GM12878 (cell line): ENCODE results near the gene GAD2. TPM values are rescaled to one million over a fixed set of nuclear protein-coding genes. Genes with fewer than 3 reads are reported as not detected.

Experiments
- ATAC-seq: fragments of 200-7000 bp; cut with Tn5 transposase; 3 replicates; pipeline ENCODE4 v1.9.1; 2020; ENCODE audit warnings: mild to moderate bottlenecking, moderate library complexity
- BruUV-seq: library from RNA; stranded (reverse); fragments of 400-500 nt; replicated peaks from 2 replicates; lab custom pipeline; 2021; lab: Mats Ljungman, UMichigan
- CTCF ChIA-PET: fragments of 300-600 bp; sonication (Branson Sonifier 250); formaldehyde crosslinking; extraction: SDS; loops from one replicate; lab custom pipeline; 2021; ENCODE audit warnings: inconsistent platforms; lab: Yijun Ruan, JAX
- POLR2A ChIA-PET: fragments of 350-600 bp; formaldehyde crosslinking; extraction: SDS; loops from one replicate; lab custom pipeline; 2021; ENCODE audit warnings: inconsistent platforms; lab: Charles Lee
- RAD21 ChIA-PET: fragments of 300-600 bp; sonication (Branson Sonifier 250); formaldehyde crosslinking; loops from one replicate; lab custom pipeline; 2023; ENCODE audit warnings: antibody characterized with exemption; ENCODE audit not compliant: unreplicated experiment; lab: Charles Lee
- SMC1A ChIA-PET: fragments of 300-600 bp; sonication (Branson Sonifier 250); formaldehyde crosslinking; loops from one replicate; lab custom pipeline; 2023; ENCODE audit not compliant: unreplicated experiment, uncharacterized antibody; lab: Charles Lee
- DNase-seq: peaks from one replicate; pipeline ENCODE4 v3.0.0-alpha.2; 2011; ENCODE audit warnings: low read depth, low spot score
- FAIRE-seq: peaks from 3 replicates; lab custom pipeline; 2011; peaks lifted over from hg19 to GRCh38; lab: Jason Lieb, UNC
- H2AFZ ChIP-seq: 2 replicates; pipeline ENCODE4 v1.6.0; 2011; ENCODE audit warnings: low read depth, low read length, control low read depth; ENCODE audit not compliant: control insufficient read depth
- H3K27ac ChIP-seq: 2 replicates; pipeline ENCODE4 v1.5.1; 2011; ENCODE audit warnings: control low read depth; ENCODE audit not compliant: control insufficient read depth, insufficient read depth
- H3K27me3 ChIP-seq, 2 experiments: replicated peaks in 1 of 2; 2 replicates each; pipeline versions ENCODE4 v1.6.0 to v1.6.1; 2011; ENCODE audit warnings: low read length in 1 of 2; ENCODE audit not compliant: control insufficient read depth in 2 of 2, insufficient read depth in 2 of 2
- H3K36me3 ChIP-seq, 2 experiments: 2 replicates each; pipeline ENCODE4 v1.5.1; 2011; ENCODE audit warnings: low read length in 1 of 2; ENCODE audit not compliant: control insufficient read depth in 2 of 2, insufficient read depth in 2 of 2
- H3K4me1 ChIP-seq: 2 replicates; pipeline ENCODE4 v1.6.1; 2011; ENCODE audit warnings: mild to moderate bottlenecking, low read length, moderate library complexity, mixed read lengths; ENCODE audit not compliant: control insufficient read depth, insufficient read depth
- H3K4me2 ChIP-seq: 2 replicates; pipeline ENCODE4 v1.6.0; 2011; ENCODE audit warnings: control low read depth; ENCODE audit not compliant: control insufficient read depth, insufficient read depth
- H3K4me3 ChIP-seq: fragments of 200-600 bp; sonication (generic); 2 replicates; pipeline ENCODE4 v1.5.1; 2016
- H3K79me2 ChIP-seq: 2 replicates; pipeline ENCODE4 v1.6.0; 2011; ENCODE audit warnings: low read length; ENCODE audit not compliant: control insufficient read depth, insufficient read depth
- H3K9ac ChIP-seq: 2 replicates; pipeline ENCODE4 v1.8.0; 2011; ENCODE audit warnings: low read length, control low read depth, mixed read lengths; ENCODE audit not compliant: control insufficient read depth, insufficient read depth
- H3K9me3 ChIP-seq: replicated peaks from 3 replicates; pipeline ENCODE4 v1.5.1; 2011; ENCODE audit warnings: mild to moderate bottlenecking, low read length; ENCODE audit not compliant: control insufficient read depth, insufficient read depth
- H4K20me1 ChIP-seq: 2 replicates; pipeline ENCODE4 v1.6.0; 2011; ENCODE audit not compliant: control insufficient read depth, insufficient read depth
- ASH2L ChIP-seq: fragments of 300-600, 200-600 bp; sonication (generic); IDR thresholded peaks from 2 replicates; pipeline ENCODE4 v1.6.1; 2017; ENCODE audit warnings: low read depth, mild to moderate bottlenecking, borderline replicate concordance
- BCL11A ChIP-seq: IDR thresholded peaks from 2 replicates; pipeline ENCODE4 v1.6.1; 2011; ENCODE audit warnings: low read depth, low read length
- BMI1 ChIP-seq: fragments of 450-650 bp; IDR thresholded peaks from 2 replicates; pipeline ENCODE4 v1.6.1; 2016; ENCODE audit warnings: mild to moderate bottlenecking, moderate library complexity, borderline replicate concordance
- CBFB ChIP-seq: IDR thresholded peaks from 2 replicates; pipeline ENCODE4 v1.6.1; 2016; ENCODE audit warnings: antibody characterized with exemption, low read depth
- CBX3 ChIP-seq: fragments of 200-600 bp; sonication (generic); IDR thresholded peaks from 2 replicates; pipeline ENCODE4 v1.6.1; 2016; ENCODE audit warnings: low read depth, borderline replicate concordance
- HDGF ChIP-seq: fragments of 450-650 bp; IDR thresholded peaks from 2 replicates; pipeline ENCODE4 v1.6.1; 2016; ENCODE audit warnings: antibody characterized with exemption
- IKZF2 ChIP-seq, 2 experiments: fragments of 450-650 bp; IDR thresholded peaks; 2 replicates each; pipeline ENCODE4 v1.6.1; 2017; ENCODE audit warnings: mild to moderate bottlenecking in 2 of 2, moderate library complexity in 2 of 2
- JUNB ChIP-seq: IDR thresholded peaks from 2 replicates; pipeline ENCODE4 v1.6.1; 2016; ENCODE audit warnings: antibody characterized with exemption, mild to moderate bottlenecking
- RB1 ChIP-seq: fragments of 450-650 bp; formaldehyde crosslinking; IDR thresholded peaks from 2 replicates; pipeline ENCODE4 v1.6.1; 2017; ENCODE audit warnings: mild to moderate bottlenecking, borderline replicate concordance
- SRF ChIP-seq, 2 experiments: IDR thresholded peaks; 2 replicates each; pipeline ENCODE4 v1.6.1; 2011; ENCODE audit warnings: low read depth in 2 of 2, low read length in 2 of 2, mild to moderate bottlenecking in 1 of 2, moderate library complexity in 1 of 2
- ZNF622 ChIP-seq: fragments of 450-650 bp; IDR thresholded peaks from 2 replicates; pipeline ENCODE4 v1.6.1; 2017; ENCODE audit warnings: mild to moderate bottlenecking, inconsistent platforms
- WGBS: methylation state at CpG from one replicate; pipeline ENCODE4 v1.1.6; 2016; ENCODE audit warnings: low lambda C conversion rate; ENCODE audit not compliant: insufficient replicate concordance, insufficient coverage; ENCODE audit errors: missing lambda C conversion rate; 5-methylcytosine and 5-hydroxymethylcytosine counted together
- in situ Hi-C: fragments of 300-500 bp; cut with MboI; formaldehyde crosslinking; loops from 9 replicates; pipeline ENCODE4 v1.14.3; 2018; ENCODE audit warnings: mixed read lengths
- intact Hi-C: fragments of 100-400 bp; cut with micrococcal nuclease; formaldehyde crosslinking; loops from one replicate; pipeline ENCODE4 v1.14.2; 2022; ENCODE audit not compliant: unreplicated experiment
- polyA plus RNA-seq, 11 experiments: library from polyadenylated mRNA; depleted of rRNA in 4 of 11; unstranded in 6 of 11; stranded (reverse) in 5 of 11; fragments of >200 nt; fragmentation: Nextera tagmentation in 4 of 11; fragmentation: Illumina TruSeq in 1 of 11; extraction: Ambion mirVana in 4 of 11; extraction: Trizol in 1 of 11; gene quantifications; 1 replicate in 1 of 11; 2 replicates in 10 of 11; pipeline versions ENCODE4 v1.2.1 to v1.2.3, GENCODE V29; 2011 to 2016; ENCODE audit warnings: inconsistent platforms in 2 of 11, missing spikeins in 2 of 11, low read depth in 1 of 11
- total RNA-seq, 4 experiments: library from RNA; depleted of rRNA in 3 of 4; stranded (reverse); fragments of >200 nt in 3 of 4; fragmentation: Illumina TruSeq in 1 of 4; extraction: Trizol in 1 of 4; gene quantifications; 2 replicates each; pipeline versions ENCODE4 v1.2.1 to v1.2.3, GENCODE V29; 2013 to 2021
- TF ChIP-seq, protein P1 (sequence below): fragments of 450-650 bp; formaldehyde crosslinking; IDR thresholded peaks from 2 replicates; pipeline ENCODE4 v1.4.0; 2020; ENCODE audit warnings: mild to moderate bottlenecking, moderate library complexity
- TF ChIP-seq, protein P2 (sequence below): IDR thresholded peaks from 2 replicates; pipeline ENCODE4 v1.6.1; 2012; ENCODE audit warnings: low read length, inconsistent platforms
- TF ChIP-seq, protein P3 (sequence below), 3 experiments: IDR thresholded peaks in 2 of 3; conservative IDR thresholded peaks in 1 of 3; 2 replicates each; pipeline ENCODE4 v1.5.1; 2011; ENCODE audit warnings: low read depth in 3 of 3, low read length in 3 of 3, mild to moderate bottlenecking in 3 of 3, control low read depth in 2 of 3, moderate library complexity in 2 of 3, inconsistent platforms in 1 of 3, mixed read lengths in 1 of 3; ENCODE audit not compliant: control insufficient read depth in 2 of 3, insufficient read depth in 1 of 3; ENCODE audit errors: extremely low read depth in 1 of 3
- TF ChIP-seq, protein P4 (sequence below): fragments of 450-650 bp; formaldehyde crosslinking; IDR thresholded peaks from 2 replicates; pipeline ENCODE4 v1.4.0; 2022; ENCODE audit warnings: mild to moderate bottlenecking, moderate library complexity

Gene GAD2
- total and polyA plus RNA-seq, 10 of the 15 experiments (the other 5 are each of a cell fraction or from before 2014, with no cell fraction given), result not detected

DNA sequence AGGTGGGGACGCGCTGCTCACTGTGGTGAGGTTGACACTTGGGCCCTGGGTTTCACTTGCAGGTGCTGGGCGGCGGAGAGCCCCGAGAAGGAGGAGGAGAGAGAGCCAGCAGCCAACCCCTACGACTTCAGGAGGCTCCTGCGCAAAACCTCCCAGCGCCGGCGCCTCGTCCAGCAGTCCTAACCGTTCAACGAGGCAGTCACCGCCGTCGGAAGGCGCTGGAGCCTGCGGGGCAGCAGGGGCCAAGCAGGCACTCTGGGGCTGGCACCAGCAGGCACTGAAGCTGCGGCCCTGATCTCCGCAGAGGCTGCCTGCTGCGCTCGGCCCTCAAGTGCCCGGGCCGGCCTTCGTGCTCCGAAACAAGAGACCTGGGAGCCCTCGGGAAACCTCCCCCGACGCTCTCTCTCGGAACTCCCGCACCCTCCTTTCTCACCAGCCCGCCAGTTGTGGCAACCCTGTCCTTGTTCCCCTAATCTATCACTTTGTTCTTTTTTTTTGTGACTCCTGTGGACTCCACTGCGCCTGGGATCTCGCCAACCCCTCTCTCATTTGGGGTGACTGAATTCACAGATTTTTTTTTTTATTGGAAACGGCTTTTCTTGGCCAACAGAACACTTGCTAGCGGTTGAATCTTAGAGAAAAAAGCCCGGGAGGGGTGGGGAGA, 4.7 kb upstream of the GAD2 start:
- no peak overlapping the region for H3K9ac ChIP-seq
- ChIA-PET POLR2A (no interaction called here), CTCF (no interaction called here), RAD21 (no interaction called here), SMC1A (no interaction called here)
- in situ Hi-C loops, result no loop called here
- H3K4me3 ChIP-seq, result no peak overlapping the region
- H4K20me1 ChIP-seq, result no peaks in the 10 kb centered on the region
- BruUV-seq, result no TSS peak
- H3K36me3 ChIP-seq, result no peaks in the 10 kb centered on the region
- 27% methylated on average over 36 of the region's 37 CpGs for WGBS
- H3K9me3 ChIP-seq, result no peaks in the 10 kb centered on the region
- H3K79me2 ChIP-seq, result no peaks in the 10 kb centered on the region
- no peak for ATAC-seq
- intact Hi-C loops, result no loop called here
- H3K27me3 ChIP-seq, result peaks cover 10 to 21% of the 10 kb centered on the region in 2 experiments
- no peak for FAIRE-seq
- H2AFZ ChIP-seq, result no peak overlapping the region
- no peak overlapping the region for H3K4me2 ChIP-seq
- DNase-seq, result no peak
- H3K4me1 ChIP-seq, result no peaks in the 10 kb centered on the region
- no peak overlapping the region for H3K27ac ChIP-seq
- TF ChIP-seq, protein P1, sequence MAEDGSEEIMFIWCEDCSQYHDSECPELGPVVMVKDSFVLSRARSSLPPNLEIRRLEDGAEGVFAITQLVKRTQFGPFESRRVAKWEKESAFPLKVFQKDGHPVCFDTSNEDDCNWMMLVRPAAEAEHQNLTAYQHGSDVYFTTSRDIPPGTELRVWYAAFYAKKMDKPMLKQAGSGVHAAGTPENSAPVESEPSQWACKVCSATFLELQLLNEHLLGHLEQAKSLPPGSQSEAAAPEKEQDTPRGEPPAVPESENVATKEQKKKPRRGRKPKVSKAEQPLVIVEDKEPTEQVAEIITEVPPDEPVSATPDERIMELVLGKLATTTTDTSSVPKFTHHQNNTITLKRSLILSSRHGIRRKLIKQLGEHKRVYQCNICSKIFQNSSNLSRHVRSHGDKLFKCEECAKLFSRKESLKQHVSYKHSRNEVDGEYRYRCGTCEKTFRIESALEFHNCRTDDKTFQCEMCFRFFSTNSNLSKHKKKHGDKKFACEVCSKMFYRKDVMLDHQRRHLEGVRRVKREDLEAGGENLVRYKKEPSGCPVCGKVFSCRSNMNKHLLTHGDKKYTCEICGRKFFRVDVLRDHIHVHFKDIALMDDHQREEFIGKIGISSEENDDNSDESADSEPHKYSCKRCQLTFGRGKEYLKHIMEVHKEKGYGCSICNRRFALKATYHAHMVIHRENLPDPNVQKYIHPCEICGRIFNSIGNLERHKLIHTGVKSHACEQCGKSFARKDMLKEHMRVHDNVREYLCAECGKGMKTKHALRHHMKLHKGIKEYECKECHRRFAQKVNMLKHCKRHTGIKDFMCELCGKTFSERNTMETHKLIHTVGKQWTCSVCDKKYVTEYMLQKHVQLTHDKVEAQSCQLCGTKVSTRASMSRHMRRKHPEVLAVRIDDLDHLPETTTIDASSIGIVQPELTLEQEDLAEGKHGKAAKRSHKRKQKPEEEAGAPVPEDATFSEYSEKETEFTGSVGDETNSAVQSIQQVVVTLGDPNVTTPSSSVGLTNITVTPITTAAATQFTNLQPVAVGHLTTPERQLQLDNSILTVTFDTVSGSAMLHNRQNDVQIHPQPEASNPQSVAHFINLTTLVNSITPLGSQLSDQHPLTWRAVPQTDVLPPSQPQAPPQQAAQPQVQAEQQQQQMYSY, result no peak
- no peak for TF ChIP-seq CBX3
- no peak for TF ChIP-seq ZNF622
- no peak for TF ChIP-seq SRF (IDR thresholded peaks at IDR 0.05; ENCODE audit: low read depth in 2 of 2, low read length in 2 of 2)
- no peak for TF ChIP-seq RB1
- TF ChIP-seq IKZF2 (IDR thresholded peaks at IDR 0.05), result no peak
- TF ChIP-seq CBFB, result no peak
- TF ChIP-seq, protein P2, sequence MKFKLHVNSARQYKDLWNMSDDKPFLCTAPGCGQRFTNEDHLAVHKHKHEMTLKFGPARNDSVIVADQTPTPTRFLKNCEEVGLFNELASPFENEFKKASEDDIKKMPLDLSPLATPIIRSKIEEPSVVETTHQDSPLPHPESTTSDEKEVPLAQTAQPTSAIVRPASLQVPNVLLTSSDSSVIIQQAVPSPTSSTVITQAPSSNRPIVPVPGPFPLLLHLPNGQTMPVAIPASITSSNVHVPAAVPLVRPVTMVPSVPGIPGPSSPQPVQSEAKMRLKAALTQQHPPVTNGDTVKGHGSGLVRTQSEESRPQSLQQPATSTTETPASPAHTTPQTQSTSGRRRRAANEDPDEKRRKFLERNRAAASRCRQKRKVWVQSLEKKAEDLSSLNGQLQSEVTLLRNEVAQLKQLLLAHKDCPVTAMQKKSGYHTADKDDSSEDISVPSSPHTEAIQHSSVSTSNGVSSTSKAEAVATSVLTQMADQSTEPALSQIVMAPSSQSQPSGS, result no peak
- no peak for TF ChIP-seq HDGF
- no peak for TF ChIP-seq BCL11A
- no peak for TF ChIP-seq BMI1
- TF ChIP-seq, protein P3, sequence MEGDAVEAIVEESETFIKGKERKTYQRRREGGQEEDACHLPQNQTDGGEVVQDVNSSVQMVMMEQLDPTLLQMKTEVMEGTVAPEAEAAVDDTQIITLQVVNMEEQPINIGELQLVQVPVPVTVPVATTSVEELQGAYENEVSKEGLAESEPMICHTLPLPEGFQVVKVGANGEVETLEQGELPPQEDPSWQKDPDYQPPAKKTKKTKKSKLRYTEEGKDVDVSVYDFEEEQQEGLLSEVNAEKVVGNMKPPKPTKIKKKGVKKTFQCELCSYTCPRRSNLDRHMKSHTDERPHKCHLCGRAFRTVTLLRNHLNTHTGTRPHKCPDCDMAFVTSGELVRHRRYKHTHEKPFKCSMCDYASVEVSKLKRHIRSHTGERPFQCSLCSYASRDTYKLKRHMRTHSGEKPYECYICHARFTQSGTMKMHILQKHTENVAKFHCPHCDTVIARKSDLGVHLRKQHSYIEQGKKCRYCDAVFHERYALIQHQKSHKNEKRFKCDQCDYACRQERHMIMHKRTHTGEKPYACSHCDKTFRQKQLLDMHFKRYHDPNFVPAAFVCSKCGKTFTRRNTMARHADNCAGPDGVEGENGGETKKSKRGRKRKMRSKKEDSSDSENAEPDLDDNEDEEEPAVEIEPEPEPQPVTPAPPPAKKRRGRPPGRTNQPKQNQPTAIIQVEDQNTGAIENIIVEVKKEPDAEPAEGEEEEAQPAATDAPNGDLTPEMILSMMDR (IDR thresholded peaks at IDR 0.05 in 2 of 3, conservative IDR thresholded peaks at IDR 0.05 in 1 of 3; ENCODE audit: control insufficient read depth in 2 of 3, extremely low read depth in 1 of 3, insufficient read depth in 1 of 3, low read depth in 3 of 3, low read length in 3 of 3), result no peak
- TF ChIP-seq, protein P4, sequence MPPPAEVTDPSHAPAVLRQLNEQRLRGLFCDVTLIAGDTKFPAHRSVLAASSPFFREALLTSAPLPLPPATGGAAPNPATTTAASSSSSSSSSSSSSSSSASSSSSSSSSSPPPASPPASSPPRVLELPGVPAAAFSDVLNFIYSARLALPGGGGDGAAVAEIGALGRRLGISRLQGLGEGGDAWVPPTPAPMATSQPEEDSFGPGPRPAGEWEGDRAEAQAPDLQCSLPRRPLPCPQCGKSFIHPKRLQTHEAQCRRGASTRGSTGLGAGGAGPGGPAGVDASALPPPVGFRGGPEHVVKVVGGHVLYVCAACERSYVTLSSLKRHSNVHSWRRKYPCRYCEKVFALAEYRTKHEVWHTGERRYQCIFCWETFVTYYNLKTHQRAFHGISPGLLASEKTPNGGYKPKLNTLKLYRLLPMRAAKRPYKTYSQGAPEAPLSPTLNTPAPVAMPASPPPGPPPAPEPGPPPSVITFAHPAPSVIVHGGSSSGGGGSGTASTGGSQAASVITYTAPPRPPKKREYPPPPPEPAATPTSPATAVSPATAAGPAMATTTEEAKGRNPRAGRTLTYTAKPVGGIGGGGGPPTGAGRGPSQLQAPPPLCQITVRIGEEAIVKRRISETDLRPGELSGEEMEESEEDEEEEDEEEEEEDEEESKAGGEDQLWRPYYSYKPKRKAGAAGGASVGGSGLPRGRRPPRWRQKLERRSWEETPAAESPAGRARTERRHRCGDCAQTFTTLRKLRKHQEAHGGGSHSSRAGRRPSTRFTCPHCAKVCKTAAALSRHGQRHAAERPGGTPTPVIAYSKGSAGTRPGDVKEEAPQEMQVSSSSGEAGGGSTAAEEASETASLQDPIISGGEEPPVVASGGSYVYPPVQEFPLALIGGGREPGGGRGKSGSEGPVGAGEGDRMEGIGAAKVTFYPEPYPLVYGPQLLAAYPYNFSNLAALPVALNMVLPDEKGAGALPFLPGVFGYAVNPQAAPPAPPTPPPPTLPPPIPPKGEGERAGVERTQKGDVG (CRISPR knock-in tag), result no peak
- no peak for TF ChIP-seq JUNB
- TF ChIP-seq ASH2L, result no peak
